Subcutaneous abdominal adipose tissue (tissue), 5 donors: ENCODE data around the gene PRICKLE1.

Experiments used
- H3K27ac ChIP-seq: one replicate; pipeline ENCODE4 v1.7.0; 2013; ENCODE audit warnings: low read depth, mild to moderate bottlenecking, inconsistent platforms, low read length, moderate library complexity
- H3K27me3 ChIP-seq, 5 donors: one replicate each; pipeline ENCODE4 v1.7.0; 2013; ENCODE audit warnings: low read length in 5 of 5, inconsistent platforms in 1 of 5; ENCODE audit not compliant: control insufficient read depth in 5 of 5, insufficient read depth in 4 of 5
- H3K36me3 ChIP-seq, 5 donors: one replicate each; pipeline ENCODE4 v1.7.0; 2013; ENCODE audit warnings: low read length in 5 of 5; ENCODE audit not compliant: control insufficient read depth in 5 of 5, insufficient read depth in 5 of 5
- H3K4me1 ChIP-seq, 5 donors: one replicate each; pipeline ENCODE4 v1.7.0; 2013; ENCODE audit warnings: low read length in 5 of 5, mild to moderate bottlenecking in 3 of 5, moderate library complexity in 1 of 5; ENCODE audit not compliant: control insufficient read depth in 5 of 5, insufficient read depth in 5 of 5
- H3K4me3 ChIP-seq, 5 donors: one replicate each; pipeline ENCODE4 v1.7.0; 2013; ENCODE audit warnings: low read length in 5 of 5, low read depth in 1 of 5
- H3K9ac ChIP-seq, 5 donors: one replicate each; pipeline ENCODE4 v1.7.0; 2013; ENCODE audit warnings: low read length in 5 of 5, mild to moderate bottlenecking in 4 of 5, moderate library complexity in 3 of 5
- H3K9me3 ChIP-seq, 5 donors: one replicate each; pipeline ENCODE4 v1.7.0; 2013; ENCODE audit warnings: low read length in 5 of 5; ENCODE audit not compliant: control insufficient read depth in 5 of 5
- donor health status: healthy.
- donor health status: healthy.
- donor health status: healthy.
- donor health status: healthy.
- donor health status: healthy.

PRICKLE1 gene

DNA sequence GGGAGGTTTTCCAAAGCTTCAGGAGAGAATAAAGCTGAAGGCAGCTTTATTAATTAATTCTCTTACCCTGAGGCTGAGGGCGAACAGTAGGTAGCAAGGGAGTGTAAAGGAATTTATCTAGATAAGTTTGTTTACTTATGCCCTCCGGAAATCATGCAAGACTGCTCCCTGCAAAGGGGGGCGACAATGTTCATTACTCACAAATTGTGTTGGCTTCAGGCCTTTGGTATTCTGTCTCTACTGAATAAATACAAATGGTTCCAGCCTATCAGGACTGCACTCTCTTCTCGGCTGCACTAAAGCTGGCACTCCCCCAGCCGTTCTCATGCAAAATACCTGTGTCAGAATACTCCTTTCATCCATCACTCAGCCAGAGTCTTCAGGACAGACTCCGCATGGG, 142.8 kb downstream of the PRICKLE1 start:
- H3K4me3 ChIP-seq, result no peak overlapping the region
- H3K9me3 ChIP-seq, result peaks cover 0 to 4% (median 0%) of the 10 kb centered on the region in 5 donors
- peaks cover 23 to 51% (median 31%) of the 10 kb centered on the region in 5 donors for H3K36me3 ChIP-seq
- no peaks in the 10 kb centered on the region for H3K4me1 ChIP-seq
- no peaks in the 10 kb centered on the region for H3K27me3 ChIP-seq
- no peak overlapping the region for H3K9ac ChIP-seq
- H3K27ac ChIP-seq, result no peak overlapping the region

DNA sequence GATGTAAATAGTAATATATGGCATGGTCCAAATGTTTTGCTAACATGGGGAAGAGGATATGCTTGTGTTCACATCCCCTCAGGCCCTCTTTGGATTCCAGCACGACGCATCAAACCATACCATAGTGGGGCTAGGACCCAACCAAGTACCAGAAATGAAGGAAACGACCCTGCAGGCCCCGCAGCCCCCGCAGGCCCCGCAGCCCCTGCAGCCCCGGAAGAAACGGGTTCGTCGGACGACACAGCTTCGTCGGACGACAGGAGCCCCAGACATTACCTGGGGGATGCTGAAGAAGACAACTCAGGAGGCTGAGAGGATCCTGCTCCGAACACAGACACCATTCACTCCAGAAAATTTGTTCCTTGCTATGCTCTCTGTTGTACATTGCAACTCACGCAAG, 143.7 kb downstream of the PRICKLE1 start:
- peaks cover 25 to 53% (median 32%) of the 10 kb centered on the region in 5 donors for H3K36me3 ChIP-seq
- no peak overlapping the region for H3K4me3 ChIP-seq
- H3K9me3 ChIP-seq, result peaks cover 0 to 4% (median 0%) of the 10 kb centered on the region in 5 donors
- no peak overlapping the region for H3K9ac ChIP-seq
- no peaks in the 10 kb centered on the region for H3K4me1 ChIP-seq
- no peak overlapping the region for H3K27ac ChIP-seq
- H3K27me3 ChIP-seq, result no peaks in the 10 kb centered on the region

DNA sequence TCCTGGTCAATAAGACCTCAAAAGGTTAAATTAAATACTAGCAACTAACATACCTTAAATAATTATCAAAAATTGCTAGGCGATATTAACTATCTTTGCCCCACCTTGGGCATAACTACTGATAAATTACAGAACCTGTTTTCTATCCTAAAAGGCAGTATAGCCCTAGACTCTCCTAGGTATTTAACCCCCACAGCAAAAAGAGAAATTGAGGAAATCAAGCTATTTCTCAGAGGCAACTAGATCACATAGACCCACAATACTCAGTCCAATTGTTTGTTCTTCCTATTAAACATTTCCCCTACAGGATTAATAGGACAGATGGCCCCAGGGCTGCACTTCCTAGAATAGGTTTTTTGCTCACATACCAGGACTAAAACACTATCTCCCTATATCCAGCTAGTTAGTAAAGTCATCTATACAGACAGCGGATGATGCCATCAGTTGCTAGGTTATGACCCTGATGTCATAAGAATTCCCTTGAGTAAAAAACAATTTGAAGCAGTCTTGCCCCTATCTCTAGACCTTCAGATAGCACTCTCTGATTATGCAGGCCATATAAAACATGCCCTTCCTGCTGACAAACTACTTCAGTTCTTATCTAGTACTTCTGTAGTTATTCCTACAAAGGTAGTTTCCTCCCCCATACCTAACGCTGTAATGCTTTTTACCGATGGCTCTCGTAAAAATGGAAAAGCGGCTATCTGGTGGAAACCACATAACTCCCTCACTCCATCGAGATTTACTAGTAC, 145.2 kb downstream of the PRICKLE1 start:
- Histone ChIP-seq H3K4me1 (no peaks in the 10 kb centered on the region), H3K9ac (no peak overlapping the region), H3K27me3 (no peaks in the 10 kb centered on the region), H3K9me3 (peaks cover 0 to 4% (median 0%) of the 10 kb centered on the region in 5 donors), H3K4me3 (no peak overlapping the region), H3K36me3 (peaks cover 25 to 51% (median 32%) of the 10 kb centered on the region in 5 donors), H3K27ac (no peak overlapping the region)

DNA sequence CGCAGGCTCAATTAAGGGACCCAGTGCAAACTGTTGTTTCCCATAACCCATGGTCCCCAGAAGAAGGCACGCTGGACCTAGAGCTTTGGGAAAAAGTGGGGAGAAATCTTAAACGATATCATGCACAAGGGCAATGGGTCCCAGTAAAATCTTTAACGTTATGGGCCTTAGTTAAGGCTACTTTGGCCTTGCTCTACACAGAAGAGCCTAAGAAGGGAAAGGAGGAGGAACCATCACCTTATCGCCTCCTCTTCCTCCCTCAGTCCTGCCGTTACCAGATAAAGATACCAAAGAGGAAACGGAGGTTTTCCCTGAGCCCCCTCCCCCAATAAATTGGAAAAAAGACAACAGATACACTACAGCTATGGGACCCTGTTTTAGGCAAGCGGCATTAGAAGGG, 146.7 kb downstream of the PRICKLE1 start:
- Histone ChIP-seq H3K9ac (no peak overlapping the region), H3K36me3 (peaks cover 19 to 40% (median 27%) of the 10 kb centered on the region in 5 donors), H3K4me1 (no peaks in the 10 kb centered on the region), H3K9me3 (peaks cover 0 to 4% (median 0%) of the 10 kb centered on the region in 5 donors), H3K27me3 (no peaks in the 10 kb centered on the region), H3K27ac (no peak overlapping the region), H3K4me3 (no peak overlapping the region)

DNA sequence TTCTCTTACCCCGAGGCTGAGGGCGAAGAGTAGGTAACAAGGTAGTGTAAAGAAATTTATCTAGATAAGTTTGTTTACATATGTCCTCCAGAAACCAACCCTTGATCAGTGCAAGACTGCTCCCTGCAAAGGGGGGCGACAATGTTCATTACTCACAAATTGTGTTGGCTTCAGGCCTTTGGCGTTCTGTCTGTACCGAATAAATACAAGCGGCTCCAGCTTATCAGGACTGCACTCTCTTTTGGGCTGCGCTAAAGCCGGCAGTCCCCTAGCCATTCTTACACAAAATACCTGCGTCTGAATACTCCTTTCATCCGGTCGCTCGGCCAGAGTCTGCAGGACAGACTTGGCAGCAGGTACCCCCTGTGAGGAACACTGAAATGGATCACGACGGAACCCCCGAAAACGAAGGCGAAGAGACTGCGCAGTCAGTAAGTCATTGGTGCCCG, 147.2 kb downstream of the PRICKLE1 start:
- H3K4me3 ChIP-seq, result no peak overlapping the region
- no peaks in the 10 kb centered on the region for H3K4me1 ChIP-seq
- H3K9me3 ChIP-seq, result peaks cover 0 to 4% (median 0%) of the 10 kb centered on the region in 5 donors
- H3K9ac ChIP-seq, result no peak overlapping the region
- no peaks in the 10 kb centered on the region for H3K27me3 ChIP-seq
- H3K27ac ChIP-seq, result no peak overlapping the region
- peaks cover 19 to 40% (median 27%) of the 10 kb centered on the region in 5 donors for H3K36me3 ChIP-seq

DNA sequence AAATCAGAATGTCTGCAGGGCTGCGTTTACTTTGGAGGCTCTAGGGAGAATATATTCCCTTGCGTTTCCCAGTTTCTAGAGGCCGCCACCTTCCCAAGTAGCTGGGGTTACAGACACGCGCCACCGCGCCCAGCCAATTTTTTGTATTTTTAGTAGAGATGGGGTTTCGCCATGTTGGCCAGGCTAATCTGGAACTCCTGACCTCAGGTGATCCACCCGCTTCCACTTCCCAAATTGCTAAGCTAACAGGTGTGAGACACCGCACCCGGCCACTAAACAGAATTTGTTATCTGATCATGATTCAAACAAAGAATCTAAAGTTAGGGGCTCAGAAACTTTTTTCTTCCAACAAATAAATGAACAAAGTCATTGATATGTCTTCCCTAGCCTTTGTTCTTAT, 148.9 kb downstream of the PRICKLE1 start:
- H3K36me3 ChIP-seq, result peaks cover 11 to 27% (median 19%) of the 10 kb centered on the region in 5 donors
- H3K4me3 ChIP-seq, result no peak overlapping the region
- H3K27ac ChIP-seq, result no peak overlapping the region
- no peak overlapping the region for H3K9ac ChIP-seq
- H3K4me1 ChIP-seq, result no peaks in the 10 kb centered on the region
- peaks cover 0 to 4% (median 0%) of the 10 kb centered on the region in 5 donors for H3K9me3 ChIP-seq
- H3K27me3 ChIP-seq, result no peaks in the 10 kb centered on the region

DNA sequence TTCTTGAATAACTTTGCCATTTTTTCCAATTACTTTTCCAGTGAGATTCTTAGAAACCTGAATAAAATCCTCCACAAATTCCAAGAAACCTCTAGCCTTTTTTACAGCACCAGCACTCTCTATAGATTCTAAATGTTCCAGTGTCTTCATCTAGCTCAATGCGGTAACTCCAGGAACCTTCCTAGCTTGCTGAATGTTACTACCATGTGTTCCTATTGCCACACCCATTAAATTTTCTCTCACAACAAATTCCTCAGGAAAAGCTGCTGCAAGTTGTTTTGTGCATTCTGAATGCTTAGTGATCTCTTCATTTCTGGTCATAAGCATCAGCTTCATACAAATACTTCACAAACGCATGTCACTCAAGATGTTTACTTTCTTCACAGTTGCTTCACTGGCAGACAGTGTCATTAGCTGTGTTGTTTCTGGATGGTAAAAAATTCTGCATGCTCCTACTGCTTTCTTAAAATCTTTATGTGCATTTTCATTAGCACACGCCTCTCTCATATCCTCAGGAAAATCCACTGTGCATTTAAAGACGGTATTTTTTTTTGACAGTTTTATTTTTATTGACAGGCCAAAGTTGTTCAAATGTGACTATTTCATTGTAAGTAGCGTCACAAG, 156.9 kb downstream of the PRICKLE1 start:
- H3K9ac ChIP-seq, result no peak overlapping the region
- H3K4me1 ChIP-seq, result no peaks in the 10 kb centered on the region
- H3K27me3 ChIP-seq, result no peaks in the 10 kb centered on the region
- H3K36me3 ChIP-seq, result peaks cover 2 to 11% (median 7%) of the 10 kb centered on the region in 5 donors
- H3K9me3 ChIP-seq, result no peaks in the 10 kb centered on the region
- no peak overlapping the region for H3K4me3 ChIP-seq
- no peak overlapping the region for H3K27ac ChIP-seq

DNA sequence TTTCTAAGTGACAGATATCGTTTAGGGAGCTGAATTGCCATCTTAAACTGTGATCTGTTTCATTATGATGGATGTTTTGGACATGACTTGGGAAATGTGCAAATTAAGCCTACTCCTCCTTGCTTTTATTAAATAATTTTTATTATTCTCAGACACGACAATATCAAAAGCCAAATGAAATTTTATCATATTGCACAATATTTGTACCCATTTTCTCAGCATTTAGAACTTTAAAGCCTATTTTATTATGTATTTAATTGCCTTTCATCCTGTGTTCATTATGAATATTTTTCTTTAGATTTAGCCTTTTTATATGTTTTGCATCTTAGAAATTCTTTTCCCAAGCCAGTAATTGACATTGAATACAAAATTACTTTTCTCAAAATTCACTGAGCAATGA, 160.7 kb downstream of the PRICKLE1 start:
- Histone ChIP-seq H3K4me3 (no peak overlapping the region), H3K9me3 (no peaks in the 10 kb centered on the region), H3K4me1 (no peaks in the 10 kb centered on the region), H3K27ac (no peak overlapping the region), H3K27me3 (no peaks in the 10 kb centered on the region), H3K36me3 (peaks cover 2 to 11% (median 7%) of the 10 kb centered on the region in 5 donors), H3K9ac (no peak overlapping the region)

DNA sequence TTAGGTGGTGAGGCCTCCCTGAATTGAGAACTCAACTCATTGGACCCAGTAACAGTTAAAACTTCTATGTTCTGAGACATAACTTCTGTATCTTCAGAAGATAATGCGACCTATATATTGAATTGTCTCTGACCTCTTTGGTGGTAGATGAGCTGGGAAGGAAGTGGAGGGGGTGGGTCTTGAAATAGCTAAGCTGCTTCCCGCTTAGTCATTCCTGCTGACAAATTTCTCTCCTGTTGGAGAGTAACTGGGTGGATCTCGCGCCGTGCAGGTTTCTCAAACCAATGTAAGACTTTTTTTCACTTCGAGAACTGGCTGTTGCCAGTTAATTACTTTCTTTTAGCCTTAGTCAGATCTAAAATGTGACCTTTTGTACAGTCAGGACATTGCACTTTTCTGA, 162.8 kb downstream of the PRICKLE1 start:
- H3K4me1 ChIP-seq, result peaks cover 0 to 12% (median 5%) of the 10 kb centered on the region in 5 donors
- peaks cover 0 to 3% (median 1%) of the 10 kb centered on the region in 5 donors for H3K36me3 ChIP-seq
- no peaks in the 10 kb centered on the region for H3K27me3 ChIP-seq
- H3K9ac ChIP-seq, result no peak overlapping the region
- no peaks in the 10 kb centered on the region for H3K9me3 ChIP-seq
- H3K27ac ChIP-seq, result no peak overlapping the region
- H3K4me3 ChIP-seq, result no peak overlapping the region

DNA sequence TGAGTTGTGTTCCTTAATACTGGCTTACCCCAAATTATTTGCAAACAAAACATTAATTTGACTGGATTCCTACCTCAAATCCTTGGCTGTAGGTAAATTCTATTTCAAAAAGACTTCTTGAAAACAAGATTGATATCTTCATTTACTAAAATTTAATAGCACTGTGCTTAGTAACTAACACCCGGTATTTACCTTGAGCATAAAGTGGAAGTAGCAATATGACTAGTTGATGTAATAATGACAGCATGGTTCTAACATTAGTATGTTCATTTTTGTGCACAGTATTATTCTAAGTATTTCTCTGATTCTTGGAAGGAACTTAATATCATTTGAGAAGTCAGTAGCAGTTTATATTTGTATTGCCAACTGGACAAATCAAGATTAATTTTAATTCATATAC, 166.8 kb downstream of the PRICKLE1 start:
- Histone ChIP-seq H3K27ac (no peak overlapping the region), H3K27me3 (no peaks in the 10 kb centered on the region), H3K4me1 (peaks cover 0 to 16% (median 5%) of the 10 kb centered on the region in 5 donors), H3K9ac (peak overlapping the region in 2 of 5 donors; percentile 20 to 66), H3K4me3 (peak overlapping the region in 1 of 5 donors; percentile 22), H3K9me3 (no peaks in the 10 kb centered on the region), H3K36me3 (no peaks in the 10 kb centered on the region)
